ENCODE data around the gene CCDC117.

Gene CCDC117

GRCh38 chr22:28795932-28796856 lies 23.7 kb downstream of the CCDC117 start:
- TF ChIP-seq CTCF (IDR thresholded peaks at IDR 0.05; ENCODE audit: control insufficient read depth, insufficient read depth, low read depth, low read length, missing control alignments): no peak
- DNase-seq (ENCODE audit: low read depth): no peak
- no peak overlapping the region for H3K4me3 ChIP-seq (ENCODE audit: control insufficient read depth, low read depth, low read length)

DNA sequence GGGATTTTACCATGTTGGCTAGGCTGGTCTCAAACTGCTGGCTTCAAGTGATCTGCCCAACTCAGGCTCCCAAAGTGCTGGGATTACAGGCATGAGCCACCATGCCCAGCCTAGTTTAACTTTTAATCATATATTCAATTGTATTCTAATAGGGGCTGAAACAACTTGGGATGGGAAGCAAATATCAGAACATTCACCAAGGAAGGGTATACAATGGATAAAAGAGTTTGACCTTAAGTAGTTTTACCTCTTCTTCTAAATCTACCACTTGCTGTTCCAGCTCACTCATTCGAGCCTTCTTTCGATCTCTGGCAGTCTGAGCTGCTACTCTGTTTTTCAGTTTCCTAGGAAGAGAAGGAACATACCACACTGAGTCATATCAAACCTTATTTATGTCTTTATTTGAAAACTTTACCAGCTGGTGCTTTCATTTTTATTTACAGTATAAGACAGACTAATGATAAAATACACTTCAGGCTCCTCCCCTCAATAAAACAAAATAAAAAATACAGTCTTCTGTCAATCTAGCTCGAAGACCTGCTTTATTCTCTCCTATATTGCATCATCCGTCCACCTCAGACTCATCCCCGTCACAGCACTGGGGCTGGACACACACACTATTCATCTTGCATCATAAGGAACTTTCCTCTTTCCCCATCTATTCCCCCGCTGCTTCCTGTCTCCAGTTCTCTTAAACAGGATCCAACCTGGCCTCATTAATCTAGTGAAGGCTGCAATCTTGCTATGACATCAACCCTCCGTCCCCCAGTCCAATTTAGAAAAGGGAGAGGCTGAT lies 26.5 kb downstream of the CCDC117 start:
- TF ChIP-seq CTCF (IDR thresholded peaks at IDR 0.05; ENCODE audit: control insufficient read depth, insufficient read depth, low read depth, low read length, missing control alignments): no peak
- DNase-seq (ENCODE audit: low read depth): peak; percentile 95
- peak overlapping the region; percentile 71 for H3K4me3 ChIP-seq (ENCODE audit: control insufficient read depth, low read depth, low read length)

DNA sequence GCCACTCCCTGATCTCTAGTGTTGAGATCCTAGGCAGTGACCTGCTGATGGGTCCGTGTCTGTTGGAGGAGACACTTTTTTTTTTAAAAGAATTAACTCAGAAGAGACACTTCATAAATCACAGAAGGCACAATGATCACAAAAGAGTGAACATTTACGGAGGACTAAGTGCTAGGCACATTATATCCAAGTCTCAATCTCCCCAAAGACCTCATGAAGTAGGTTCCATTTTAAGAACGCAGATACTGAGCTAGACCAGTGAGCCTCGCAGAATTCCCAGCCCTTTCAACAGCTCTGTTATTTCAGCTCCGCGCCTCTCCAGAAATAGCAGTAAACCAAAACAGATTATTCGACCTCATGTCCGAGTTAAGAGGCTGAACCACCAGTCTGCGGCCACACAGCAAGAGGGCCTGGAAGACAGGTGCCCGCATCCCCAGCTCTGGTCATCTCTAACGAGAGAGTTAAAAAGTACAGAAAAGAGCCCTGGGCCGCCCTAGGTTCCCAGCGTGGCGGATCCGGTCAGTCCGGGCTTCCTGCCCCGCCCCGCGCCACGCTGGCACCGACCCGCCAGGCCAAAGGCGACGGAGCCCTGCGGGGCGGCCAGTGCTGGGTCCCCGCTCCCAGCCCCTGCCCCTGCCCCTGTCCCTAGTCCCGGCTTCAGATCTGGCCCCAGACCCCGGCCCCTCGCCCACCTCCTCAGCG lies 27.3 kb downstream of the CCDC117 start:
- peak overlapping the region; percentile 71 for H3K4me3 ChIP-seq (ENCODE audit: control insufficient read depth, low read depth, low read length)
- DNase-seq (ENCODE audit: low read depth): peak; percentile 17

GRCh38 chr22:28800308-28801041 lies 28.0 kb downstream of the CCDC117 start, which contains the start of gene XBP1:
Gene XBP1 (minus strand): TSS chr22:28800569.
- no peak for TF ChIP-seq CTCF (IDR thresholded peaks at IDR 0.05; ENCODE audit: control insufficient read depth, insufficient read depth, low read depth, low read length, missing control alignments)
- DNase-seq (ENCODE audit: low read depth): peak; percentile 81
- peak within 1 kb of the TSS; percentile 71 for H3K4me3 ChIP-seq (ENCODE audit: control insufficient read depth, low read depth, low read length)

More for the DNA sequence above, 27.3 kb downstream of the CCDC117 start:
- no peak for TF ChIP-seq CTCF (IDR thresholded peaks at IDR 0.05; ENCODE audit: control insufficient read depth, insufficient read depth, low read depth, low read length, missing control alignments)

DNA sequence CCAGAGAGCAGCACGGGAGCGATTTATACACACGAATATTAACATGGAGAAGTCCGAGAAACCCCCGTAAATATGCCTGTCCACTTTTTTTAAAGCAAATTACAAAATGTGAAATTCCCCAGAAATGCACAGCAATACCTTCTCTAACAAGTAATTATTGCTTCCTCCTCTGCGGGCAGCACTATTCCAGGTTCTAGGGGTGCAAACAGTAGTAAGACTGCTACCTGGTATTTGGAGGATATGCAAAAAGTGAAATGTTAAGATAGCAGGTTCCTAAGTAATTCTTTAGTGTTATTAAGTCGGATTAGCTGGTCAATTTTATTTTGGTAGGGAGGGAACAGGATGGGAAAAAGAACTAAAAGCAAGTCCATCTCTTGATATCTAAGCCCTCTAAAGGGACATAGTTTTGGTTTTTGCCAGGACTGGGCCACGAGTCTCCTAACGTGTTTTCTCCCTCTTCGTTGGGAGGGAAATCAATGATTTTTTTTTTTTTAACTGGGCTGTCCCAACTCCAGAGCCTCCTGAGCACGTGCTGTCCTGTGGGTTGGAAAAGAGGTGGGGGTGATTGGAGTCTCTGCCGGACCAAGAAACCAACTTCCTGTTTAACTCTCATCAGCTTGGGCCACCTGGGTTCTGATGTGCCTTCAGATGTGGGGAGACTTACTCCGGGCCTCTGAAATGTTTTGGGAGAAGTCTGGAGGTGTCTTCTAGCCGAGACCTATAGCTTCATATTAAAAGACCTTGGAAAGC lies 29.5 kb downstream of the CCDC117 start:
- no peak overlapping the region for H3K4me3 ChIP-seq (ENCODE audit: control insufficient read depth, low read depth, low read length)
- DNase-seq (ENCODE audit: low read depth): no peak
- no peak for TF ChIP-seq CTCF (IDR thresholded peaks at IDR 0.05; ENCODE audit: control insufficient read depth, insufficient read depth, low read depth, low read length, missing control alignments)
